ENCODE results near the gene EPHA6.
"Not testable (repeated sequence)": the region's sequence is repeated elsewhere in the genome, so short reads cannot be mapped to it uniquely, and the experiment has no call there.

Gene EPHA6

DNA sequence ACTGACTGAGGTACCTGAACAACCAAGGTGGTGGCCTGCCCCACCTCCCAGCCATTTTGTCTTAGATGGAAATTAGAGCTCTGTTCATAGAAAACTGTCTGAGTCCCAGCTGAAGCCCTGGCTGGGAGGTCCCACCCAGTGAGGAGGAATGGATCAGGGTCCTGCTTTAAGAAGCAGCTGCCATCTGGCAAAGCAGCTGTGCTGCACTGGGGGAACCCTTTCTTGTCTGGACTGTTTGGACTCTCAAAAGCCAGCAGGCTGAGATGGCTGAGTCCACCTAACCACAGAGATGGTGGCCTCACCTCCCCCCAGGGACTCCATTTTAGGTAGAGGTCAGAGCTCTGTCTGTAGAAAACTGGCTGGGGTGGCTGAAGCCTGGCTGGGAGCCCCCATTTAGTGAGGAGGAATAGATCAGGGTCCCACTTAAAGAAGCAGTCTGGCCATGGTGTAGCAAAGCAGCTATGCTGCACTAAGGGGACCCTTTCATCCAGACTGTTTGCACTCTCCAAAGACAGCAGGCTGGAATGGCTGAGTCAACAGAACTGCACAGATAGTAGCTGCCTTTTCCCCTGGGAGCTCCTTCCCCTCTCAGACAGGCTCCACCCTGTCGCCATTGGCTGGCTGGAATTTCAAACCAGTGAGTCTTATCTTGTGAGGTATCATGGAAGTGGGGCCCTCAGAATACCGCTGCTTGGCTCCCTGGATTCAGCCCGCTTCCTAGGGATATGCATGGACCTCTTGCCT, 116.9 kb downstream of the EPHA6 start:
- DNase-seq, result no peak

DNA sequence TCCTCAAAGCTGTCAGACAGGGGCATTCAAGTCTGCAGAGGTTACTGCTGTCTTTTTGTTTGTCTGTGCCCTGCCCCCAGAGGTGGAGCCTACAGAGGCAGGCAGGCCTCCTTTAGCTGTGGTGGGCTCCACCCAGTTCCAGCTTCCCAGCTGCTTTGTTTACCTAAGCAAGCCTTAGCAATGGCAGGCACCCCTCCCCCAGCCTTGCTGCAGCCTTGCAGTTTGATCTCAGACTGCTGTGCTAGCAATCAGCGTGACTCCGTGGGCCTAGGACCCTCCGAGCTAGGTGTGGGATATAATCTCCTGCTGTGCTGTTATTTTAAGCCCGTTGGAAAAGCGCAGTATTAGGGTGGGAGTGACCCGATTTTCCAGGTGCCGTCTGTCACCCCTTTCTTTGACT, 127.7 kb downstream of the EPHA6 start:
- DNase-seq, result not testable (repeated sequence)

DNA sequence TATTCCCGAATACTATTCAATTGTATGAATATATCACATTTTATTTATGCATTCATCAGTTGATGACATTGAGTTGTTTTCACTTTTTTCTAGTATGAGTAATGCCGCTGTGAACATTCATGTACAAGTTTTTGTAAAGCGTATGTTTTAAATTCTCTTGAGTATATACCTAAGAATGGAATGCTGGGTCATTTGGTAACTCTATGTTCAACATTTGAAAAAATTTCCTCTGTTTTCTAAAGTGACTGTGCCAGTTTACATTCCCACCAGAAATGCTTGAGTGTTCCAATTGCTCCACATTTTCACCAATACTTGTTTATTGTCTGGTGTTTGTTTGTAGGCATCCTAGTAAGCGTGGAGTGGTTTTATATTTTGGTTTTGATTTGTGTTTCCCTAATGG, 144.5 kb downstream of the EPHA6 start:
- no peak for DNase-seq

DNA sequence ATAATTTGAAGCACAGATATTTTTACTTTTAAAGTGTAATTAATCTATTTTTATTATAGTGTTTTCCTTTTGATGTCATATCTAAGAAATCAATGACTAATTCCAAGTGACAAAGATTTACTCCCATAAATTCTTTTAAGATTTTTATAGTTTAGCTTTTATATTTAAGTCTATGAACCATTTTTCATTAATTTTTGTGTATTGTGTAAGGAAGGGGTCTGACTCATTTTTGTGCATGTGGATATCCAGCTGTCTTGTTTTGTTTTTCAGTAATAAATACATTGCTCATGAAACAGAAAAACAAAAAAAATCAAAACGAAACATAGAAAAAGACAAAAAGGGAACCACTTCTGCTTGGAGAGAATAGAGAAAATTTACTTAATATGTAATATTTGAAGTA, 145.1 kb downstream of the EPHA6 start:
- DNase-seq, result no peak

DNA sequence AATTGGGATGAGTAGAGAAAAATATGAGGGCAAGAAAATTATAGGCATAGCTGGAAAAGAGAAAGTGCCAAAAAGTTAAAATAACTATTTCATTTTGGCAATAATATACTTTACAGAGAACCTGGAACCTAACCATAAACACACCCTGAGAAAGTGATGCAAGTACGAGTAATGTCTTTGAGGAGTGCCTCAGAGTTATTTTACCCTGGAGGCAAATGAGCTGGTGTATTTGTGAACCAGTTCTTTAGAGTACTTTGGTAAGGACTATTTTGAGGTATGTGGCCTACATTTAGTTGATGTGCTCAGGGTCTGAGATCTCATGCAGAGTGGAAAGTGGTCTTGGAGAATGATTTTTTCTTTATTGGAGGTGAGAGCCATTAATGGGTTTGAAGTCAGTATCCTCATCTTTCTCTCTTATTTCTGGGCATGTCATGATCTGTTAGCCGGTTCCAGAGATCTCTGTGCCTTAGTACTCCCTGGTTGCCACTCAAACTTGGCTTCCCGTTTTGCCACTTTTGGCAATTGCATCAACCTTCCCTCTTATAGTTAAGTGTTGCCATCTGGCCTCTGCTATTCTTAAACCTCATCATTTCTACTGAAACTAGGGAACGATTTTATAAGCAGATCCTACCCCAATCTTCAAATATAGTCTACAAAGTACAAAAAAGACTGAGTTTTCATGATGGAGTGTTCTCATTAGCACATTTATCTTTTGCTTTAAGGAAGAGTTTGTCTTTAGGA, 145.7 kb downstream of the EPHA6 start:
- no peak for DNase-seq

DNA sequence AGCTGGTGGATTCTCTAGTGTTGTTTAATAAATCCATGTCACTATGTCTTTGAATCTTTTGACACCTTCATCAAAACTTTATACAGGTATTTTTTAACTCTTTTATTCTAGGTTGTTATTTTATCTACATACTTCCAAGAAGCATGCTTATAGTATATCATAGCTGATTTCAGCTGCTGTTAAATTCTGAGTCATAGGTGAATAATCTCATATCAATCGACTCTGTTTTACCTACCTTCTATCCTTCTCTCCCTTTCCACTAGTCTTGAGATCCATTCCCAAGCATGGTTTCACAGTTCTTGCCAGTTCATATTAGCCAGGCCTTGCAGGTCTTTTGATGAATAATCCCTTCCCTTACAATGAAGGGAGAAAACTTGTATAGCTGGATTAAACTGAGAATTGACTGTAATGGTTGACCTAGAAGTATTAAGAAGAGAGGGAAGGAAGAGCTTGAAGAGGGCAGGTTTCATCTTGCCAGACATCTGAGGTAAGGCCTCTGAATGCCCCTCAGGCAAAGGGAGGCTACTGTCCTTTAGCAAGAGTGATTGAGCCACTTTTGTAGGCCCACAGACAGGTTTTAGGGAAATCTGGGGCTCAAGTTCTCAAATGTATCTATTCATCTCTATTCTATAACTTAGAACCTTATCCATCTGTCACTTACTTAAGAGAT, 146.4 kb downstream of the EPHA6 start:
- DNase-seq, result no peak

DNA sequence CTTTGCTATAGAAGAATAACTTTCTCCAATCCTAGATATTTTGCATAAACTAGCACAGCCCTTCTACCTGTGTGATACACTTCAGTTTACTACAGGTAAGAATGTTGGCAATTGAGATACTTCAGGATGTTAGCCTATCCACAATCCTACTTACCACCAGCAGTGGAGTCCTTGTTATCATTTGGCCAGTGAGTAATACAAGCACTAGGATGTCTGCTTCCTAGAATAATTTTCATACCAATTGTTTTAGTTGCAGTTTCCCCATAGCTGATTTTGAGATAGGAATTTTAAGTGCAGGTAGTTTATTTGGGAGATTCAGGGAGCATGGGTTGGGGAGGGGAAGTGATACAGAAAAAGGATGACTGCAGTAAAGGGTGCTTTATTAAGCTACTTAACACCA, 147.2 kb downstream of the EPHA6 start:
- no peak for DNase-seq

DNA sequence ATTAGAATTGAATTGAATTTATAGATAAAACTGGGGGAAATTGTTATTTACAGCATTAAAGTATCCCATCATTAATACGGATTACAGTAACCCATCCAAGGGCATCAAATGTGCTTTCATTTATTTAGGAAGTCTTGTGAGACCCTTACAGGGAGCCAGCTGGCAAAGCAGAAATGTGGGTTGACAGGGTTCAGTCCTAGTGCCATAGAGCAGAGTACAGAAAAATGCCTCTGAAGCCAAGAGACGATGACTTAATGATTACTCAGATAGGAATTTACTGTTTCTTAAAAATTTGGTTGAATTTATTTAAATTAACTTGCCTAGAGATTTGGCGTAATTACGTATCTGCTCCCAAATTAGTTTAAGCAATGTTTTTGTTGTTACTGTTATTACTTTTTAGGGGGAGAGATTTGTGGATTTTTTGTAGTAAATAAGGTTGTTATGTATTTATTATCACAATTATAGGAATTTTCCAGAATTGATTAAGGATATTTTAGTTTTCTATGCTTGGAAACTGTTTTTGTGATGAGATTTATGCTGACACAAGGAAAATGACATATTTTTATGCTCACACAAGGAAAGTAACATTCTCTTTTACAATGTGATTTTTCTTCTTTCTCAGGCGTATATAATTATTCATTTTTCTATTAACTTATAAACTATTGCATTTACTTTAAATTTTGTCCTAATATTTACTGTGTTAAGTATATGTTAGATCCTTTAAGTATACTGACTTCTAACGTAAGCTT, 152.0 kb downstream of the EPHA6 start:
- no peak for DNase-seq

DNA sequence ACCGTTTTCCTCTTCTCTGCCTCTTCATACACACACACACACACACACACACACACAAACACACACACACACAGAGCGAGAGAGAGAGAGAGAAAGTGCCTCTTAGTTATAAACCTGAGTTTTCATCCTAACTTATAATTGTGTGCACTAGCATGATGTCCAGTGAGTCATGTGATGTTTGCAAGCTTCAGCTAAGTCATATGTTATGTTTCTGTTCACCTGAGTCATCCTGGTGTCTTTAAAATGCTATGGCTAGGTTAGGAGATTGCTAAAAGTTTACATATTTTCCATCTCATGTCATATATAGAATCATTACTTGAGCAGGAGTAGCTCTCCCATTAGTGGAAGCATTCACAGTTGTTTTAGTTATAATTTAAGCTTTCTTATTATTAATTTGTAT, 155.8 kb downstream of the EPHA6 start:
- DNase-seq, result no peak

DNA sequence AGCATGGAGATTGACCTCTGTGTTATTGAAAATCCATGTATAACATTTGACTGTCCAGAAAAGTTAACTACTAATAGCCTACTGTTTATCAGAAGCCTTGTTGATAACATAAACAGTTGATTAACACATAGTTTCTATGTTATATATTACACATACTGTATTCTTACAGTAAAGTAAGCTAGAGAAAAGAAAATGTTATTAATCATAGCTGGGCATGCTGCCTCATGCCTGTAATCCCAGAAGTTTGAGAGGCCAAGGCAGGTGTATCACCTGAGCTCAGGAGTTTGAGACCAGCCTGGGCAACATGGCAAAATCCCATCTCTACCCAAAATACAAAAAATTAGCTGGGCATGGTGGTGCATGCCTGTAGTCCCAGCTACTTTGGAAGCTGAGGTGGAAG, 163.3 kb downstream of the EPHA6 start:
- DNase-seq, result no peak

DNA sequence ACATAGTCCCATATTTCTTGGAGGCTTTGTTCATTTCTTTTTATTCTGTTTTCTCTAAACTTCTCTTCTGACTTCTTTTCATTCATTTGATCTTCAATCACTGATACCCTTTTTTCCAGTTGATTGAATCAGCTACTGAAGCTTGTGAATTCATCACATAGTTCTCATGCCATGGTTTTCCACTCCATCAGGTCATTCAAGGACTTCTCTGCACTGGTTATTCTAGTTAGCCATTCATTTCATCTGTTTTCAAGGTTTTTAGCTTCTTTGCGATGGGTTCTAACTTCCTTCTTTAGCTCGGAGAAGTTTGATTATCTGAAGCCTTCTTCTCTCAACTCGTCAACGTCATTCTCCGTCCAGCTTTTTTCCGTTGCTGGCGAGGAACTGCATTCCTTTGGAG, 169.3 kb downstream of the EPHA6 start:
- not testable (repeated sequence) for DNase-seq

DNA sequence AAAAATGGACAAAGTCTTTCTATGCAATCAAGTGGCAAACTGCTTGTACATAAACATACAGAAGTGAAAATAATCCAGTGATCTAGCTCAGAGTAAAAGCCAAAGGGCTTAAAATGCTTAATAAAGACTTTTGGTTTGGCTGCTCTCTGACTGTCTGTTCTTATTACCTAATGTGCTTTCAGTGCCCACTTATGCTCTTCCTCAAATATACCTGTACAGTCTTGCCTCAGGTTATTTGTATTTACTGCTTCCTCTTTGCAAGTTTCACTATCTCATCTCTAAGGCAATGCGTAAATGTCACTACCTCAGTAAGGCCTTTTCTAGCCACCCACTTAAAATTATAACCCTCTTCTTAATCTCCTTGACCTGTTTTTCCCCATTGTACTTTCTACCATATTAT, 171.8 kb downstream of the EPHA6 start:
- DNase-seq, result no peak

DNA sequence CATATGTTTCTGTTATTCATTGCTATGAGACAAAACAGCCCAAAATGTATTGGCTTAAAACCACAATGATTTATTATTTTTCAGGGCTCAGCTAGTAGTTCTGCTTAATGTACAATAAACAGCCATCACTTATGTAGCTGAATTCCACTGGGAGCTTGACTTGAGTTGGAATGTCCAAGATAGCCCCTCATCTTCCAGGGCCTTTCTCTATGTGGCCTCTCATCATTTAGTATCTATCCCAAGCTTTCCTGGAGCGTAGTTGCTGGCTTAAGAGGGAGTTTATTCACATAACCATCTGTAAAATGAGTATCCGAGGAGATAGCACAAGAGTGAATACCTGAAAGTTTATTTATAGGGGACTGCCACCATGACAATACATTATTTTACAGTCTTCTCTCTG, 176.8 kb downstream of the EPHA6 start:
- DNase-seq, result no peak

DNA sequence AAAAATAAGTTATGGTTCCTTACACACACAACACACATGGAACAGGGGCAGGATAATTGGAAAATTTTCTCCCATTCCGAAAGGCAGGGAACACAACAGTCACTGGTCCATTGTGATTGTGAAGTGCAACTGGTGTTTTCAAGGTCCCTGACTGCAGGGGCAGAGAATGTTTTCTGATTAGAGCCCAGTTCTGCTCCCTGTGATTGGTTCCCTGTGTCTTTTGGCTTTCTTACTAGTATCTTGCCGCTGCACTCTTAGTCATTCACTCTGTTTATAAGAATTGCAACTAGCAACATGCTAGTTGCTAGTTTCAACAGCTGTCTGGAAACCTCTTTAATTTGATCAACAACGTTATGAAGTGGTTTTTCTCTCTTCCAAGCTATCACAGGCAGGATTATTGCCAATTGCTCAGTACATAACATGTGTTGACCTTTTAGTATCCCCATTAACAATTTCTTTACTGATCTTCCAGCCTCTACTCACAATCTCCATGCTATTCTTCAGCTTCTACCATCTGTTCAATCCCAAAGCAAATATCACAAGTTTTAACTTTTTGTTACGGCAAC, 177.5 kb downstream of the EPHA6 start:
- DNase-seq, result no peak

DNA sequence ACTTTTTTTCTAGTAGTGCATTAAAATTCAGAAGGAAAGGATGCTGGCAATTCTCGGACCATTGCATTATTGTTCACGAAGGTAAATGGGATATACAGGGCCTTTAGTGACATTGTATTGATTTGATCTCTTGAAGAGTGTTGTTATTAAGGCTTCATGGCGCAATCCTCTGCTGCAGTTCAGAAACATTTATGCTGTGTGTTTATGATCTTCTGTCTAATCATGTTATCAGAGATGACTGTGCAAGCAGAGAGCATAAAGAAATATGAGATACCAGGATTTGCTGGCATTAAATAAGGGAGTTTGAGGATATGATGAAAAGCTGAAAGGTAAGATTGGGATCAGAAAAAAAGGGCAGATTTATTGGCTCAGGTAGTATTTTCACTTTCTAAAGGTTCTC, 180.6 kb downstream of the EPHA6 start:
- no peak for DNase-seq

DNA sequence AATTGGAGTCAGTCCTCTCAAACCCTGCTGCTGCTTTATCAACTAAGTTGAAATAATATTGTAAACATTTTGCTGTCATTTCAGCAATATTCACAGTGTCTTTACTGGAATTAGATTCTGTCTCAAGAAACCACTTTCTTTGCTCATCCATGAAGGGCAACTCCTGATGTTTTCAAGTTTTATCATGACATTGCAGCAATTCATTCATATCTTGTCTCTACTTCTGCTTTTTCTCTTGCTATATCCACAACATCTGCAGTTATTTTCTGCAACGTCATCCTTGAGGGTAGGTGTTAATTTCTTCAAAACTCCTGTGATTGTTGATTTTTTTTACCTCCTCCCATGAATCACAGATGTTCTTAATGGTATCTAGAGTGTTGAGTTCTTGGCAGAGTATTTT, 181.6 kb downstream of the EPHA6 start:
- DNase-seq, result no peak

DNA sequence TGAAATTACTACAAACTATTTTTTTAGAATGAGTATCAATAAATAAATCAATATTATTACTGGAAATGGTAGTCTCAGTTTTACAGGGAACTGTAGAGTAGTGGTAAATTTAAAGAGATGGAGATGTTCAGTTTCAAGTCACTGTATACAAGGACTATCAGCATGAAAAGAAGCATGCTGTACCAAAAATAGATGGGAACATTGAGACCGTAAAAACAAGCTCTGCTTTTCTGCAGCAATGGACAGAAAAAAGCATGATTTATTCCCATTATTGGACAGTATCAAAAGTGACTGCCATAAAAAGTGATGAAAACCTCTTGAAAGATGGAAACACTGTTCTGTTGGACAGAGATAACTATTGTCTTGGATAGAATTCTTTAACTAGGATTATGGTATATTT, 187.2 kb downstream of the EPHA6 start:
- DNase-seq, result no peak

DNA sequence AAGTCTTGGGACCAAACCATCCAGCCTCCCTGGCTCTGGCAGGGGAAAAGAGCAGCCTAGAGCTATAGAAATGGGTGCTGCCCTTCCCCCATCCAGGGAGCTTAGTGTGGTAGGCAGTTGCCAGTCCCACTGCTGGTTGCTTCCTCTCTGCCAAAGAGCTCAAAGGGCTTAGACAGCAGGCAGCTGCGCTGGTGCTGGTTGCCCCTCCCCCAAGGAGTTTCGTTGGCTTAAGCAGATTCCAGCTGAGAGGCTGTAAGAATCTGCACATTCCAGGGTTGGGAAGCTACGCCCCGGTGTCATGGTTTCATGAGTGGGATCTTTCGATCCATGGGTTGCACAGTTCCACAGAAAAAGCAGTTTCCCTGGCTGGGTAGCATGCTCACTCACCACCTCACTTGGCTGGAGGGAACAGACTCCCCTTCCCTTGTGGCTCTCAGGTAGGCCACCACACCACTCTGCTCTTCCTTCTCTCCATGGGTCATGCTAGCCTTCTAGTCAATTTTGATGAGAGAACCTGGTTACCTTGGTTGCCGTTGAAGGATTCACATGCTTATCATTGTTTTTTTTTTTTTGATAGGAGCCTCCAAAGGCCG, 195.1 kb downstream of the EPHA6 start:
- DNase-seq, result no peak

DNA sequence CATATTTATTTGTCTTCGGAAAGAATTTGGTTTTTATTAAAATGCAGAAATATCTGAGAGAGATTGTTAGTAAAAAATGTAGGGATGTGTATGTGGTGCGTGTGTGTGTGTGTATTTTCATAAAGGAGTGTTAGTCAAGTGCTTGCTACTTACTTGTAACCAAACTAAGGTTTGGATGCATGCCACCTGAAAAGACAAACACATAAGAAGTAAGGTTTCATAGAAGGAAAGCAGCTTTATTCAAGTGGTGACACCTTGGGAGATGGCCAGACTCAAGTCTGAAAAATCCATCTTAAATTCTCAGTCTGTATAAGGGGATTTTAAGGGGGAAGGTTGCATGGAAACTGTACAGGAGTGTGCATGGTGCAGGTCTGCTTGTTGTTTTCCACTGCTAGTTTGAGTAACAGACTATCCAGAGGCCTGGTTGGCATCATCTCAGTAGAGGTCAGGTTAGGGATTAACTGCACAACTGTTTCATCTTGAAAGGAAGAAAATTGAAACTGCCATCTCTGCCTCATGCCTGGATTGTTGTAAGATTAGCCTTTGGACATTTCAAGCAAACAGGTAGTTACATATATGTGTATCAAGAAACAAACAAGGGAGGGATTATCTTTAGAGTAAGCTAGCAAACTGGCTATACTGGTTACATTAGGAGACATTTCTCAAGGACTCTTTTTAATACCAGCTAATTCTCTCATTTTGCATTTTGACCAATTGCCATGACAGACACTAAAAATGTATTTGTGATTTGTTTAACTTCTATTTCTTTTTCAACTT, 196.7 kb downstream of the EPHA6 start:
- no peak for DNase-seq

DNA sequence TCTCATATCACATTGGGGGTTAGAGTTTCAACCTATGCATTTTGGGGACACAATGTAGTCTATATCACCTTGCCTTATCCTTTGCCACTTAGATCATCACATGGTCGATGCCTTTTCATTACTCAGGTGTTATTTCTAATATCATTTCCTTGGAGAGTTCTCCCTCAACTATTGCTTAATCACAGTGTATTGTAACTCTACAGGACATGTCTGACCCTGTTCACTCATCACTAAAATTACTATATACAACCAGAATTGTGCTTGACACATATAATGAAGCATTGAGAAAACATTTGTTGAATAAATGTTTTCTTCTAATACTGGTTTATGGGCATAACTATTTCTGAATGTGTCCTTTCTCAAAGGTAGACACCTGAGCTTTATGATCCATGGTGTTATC, 207.4 kb downstream of the EPHA6 start:
- no peak for DNase-seq

DNA sequence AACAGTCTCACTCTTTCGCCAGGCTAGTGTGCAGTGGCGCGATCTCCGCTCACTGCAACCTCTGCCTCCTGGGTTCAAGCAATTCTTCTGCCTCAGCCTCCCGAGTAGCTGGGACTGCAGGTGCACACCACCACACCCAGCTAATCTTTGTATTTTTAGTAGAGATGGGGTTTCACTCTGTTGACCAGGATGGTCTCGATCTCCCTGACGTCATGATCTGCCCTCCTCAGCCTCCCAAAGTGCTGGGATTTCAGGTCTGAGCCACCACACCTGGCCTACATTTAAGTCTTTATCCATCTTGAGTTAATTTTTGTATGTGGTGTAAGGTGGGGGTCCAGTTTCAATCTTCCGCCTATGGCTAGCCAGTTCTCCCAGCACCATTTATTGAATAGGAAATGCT, 211.2 kb downstream of the EPHA6 start:
- DNase-seq, result not testable (repeated sequence)

DNA sequence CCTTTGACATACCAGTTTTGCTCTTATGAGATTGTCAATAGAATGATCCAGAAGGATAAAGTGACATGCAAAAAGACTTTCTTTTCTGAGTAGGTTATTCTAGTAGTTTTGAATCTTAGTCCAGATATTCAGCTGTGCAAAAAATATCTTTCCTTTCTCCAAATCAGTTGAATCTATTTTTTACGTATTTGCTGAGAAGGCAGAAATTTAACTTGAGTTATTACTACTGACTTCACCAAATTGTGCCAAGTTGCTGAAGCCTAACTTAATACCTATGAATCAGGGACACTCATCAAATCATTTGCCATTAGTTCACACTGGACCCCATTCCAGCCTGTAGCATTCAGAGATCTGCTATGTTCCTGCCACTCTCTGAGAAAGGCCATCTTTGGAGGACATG, 215.6 kb downstream of the EPHA6 start:
- DNase-seq, result no peak
